Stimulated activated CD8-positive, alpha-beta memory T cell treated with anti-CD3 and anti-CD28 coated beads, Interleukin-12 subunit alpha, Interleukin-12 subunit beta, amount 100 ng/mL, for 4 hours (primary cell): Measurements from ENCODE around the gene LIPF.
"Not testable (repeated sequence)": the region's sequence is repeated elsewhere in the genome, so short reads cannot be mapped to it uniquely, and the experiment has no call there.

ENCODE experiments used
- DNase-seq: peaks from one replicate; pipeline ENCODE4 v3.0.0-alpha.2; 2020; ENCODE audit warnings: low read depth

LIPF gene, protein sequence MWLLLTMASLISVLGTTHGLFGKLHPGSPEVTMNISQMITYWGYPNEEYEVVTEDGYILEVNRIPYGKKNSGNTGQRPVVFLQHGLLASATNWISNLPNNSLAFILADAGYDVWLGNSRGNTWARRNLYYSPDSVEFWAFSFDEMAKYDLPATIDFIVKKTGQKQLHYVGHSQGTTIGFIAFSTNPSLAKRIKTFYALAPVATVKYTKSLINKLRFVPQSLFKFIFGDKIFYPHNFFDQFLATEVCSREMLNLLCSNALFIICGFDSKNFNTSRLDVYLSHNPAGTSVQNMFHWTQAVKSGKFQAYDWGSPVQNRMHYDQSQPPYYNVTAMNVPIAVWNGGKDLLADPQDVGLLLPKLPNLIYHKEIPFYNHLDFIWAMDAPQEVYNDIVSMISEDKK

DNA sequence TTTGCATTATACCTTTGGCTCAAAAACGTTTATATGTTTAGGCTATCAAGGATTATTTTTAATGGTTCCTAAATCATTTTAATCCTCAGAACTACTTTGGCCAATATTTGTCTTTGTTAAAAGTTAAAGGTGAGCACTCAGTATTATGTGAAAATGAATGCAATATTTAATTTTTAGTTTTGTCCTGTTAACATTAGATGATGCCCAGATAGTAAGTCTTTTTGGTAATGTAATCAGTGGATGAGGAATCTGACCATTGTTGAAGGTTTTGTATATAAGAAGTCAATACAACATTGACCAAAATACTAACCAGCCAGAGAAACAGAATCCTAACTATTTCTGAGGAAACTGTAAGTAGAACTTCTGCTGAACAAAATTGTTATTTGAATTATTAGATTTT, at the start of gene LIPF:
Gene LIPF, plus strand, starts transcription at position 301 of the 400 bp plus-strand sequence. CDS start 2,856 bp downstream, outside the sequence.
- DNase-seq: no peak

DNA sequence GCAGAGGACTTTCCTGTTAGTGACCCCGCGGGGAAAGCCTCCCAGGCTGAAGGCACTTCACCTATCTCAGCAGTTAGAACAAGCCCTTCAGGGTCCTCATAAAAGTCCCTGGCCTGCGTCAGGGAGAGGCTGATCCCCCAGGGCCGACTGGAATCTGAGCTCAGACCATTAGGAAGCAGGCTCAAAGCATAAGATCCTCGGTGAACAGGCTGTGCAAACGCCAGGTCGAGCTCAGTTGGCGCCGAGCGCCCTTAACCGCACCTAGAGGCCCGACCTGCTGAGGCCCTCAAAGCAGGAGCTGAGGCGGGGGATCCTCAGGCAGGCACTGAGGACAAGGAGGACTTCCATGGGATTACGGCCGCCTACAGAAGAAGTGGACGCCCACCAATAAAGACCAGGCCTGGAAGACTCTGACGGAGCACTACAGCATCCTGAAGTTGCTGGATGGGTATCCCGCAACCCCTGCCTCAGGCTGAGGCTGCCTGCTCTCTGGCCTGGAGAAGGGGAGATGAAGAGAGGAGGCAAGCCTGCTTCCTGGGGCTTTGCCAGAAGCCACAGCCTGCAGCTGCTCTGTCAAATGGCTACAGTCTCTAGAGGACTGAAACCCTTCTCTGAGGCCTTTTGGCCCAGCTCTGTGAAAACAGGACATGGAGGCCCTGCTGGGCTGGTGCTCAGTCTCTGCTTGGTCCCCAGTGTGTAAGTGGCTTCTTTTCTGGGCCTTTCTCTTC, 47.8 kb upstream of the LIPF start:
- no peak for DNase-seq

DNA sequence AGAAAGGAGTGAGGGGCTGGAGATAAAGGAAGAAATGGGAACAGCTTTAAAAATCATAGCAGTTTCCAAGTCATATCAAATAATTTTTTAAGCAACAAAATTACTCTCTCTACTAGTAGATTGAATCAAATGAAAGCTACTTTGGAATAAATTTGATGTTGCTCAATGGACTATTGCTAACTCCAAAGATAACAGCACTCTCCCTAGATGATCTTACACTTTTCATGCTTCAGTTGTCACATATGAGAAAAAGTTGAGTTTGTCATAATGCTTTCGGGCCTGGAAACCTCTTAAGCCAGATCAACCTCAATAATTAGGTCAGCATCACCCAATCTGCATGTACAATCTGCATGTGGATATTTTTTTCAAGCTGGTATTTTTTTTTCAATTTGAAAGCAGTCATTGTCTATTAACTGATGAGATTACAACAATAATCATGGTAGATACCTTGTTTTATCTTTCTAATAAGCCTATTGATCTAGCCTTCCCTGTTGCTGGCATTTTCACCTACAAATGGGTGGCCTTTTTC, 46.4 kb upstream of the LIPF start:
- DNase-seq: no peak

DNA sequence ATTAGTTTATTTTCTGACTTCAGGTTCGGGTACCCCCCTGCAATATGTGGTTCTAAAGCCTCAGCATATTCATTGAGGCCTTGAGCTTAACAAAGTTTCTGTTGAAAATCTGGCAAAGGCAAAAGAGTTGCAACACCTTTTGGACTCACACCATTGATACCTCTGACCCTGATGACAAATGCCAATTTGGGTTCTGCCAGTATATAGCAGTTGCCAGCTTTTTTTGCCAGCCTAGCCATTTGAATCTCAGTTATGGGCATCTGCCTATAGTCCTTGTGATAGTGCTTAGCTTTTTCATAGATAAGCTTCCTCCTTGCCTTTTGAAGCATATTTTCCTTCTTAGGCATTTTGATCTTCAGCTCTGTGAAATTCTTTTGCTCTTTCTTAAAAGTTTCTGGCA, 45.7 kb upstream of the LIPF start:
- no peak for DNase-seq

DNA sequence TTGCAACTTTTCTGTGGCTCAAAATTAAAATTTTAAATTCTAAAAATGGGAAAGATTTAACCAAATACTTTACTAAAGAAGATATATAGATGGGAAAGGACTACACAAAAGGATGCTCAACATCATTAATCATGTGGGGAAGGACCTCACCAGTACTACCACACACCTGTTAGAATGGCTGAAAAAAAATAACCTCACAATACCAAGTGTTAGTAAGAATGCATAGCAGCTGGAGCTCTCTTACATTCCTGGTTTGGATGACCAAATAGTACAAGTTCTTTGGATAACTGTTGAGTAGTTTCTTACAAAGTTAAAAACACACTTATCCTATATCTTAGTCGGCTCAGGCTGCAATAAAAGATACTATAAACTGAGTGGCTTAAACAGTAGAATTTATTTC, 43.8 kb upstream of the LIPF start:
- no peak for DNase-seq

DNA sequence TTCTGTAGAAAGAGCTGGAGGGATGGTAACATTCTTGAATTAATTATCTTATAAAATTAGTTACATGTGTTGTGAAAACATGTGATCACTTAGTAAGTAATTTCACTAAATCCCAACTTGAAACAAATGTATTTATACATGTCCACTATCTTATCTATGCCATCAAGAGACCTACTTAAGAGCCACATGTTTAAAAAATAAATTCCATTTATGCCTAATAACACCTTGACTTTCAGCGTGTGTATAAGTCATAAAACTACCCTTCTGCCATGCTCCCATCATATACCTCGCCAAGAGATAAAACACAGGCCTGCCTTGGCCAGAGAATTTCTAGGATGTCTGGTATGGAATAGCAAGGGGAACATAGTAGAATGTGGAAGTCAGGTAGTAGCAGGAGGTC, 40.4 kb upstream of the LIPF start:
- no peak for DNase-seq

DNA sequence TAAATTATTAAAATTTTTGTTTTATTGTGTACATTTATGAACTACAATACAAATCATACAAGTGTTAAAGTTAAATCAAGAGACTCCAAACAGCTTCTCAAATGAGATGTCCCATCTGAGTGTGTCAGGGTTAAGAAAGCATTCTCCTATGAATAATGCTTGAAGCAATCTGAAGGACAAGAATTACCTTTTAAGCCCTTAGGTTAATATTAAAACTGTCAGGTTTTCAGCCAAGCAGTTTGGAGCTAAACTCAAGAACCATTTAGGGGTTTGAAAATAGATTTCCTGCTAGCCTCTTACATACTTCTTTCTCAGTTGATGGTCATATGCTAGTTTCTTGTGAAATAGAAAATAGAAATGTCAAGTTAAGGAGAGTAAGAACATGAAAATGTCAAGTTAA, 39.4 kb upstream of the LIPF start:
- no peak for DNase-seq

DNA sequence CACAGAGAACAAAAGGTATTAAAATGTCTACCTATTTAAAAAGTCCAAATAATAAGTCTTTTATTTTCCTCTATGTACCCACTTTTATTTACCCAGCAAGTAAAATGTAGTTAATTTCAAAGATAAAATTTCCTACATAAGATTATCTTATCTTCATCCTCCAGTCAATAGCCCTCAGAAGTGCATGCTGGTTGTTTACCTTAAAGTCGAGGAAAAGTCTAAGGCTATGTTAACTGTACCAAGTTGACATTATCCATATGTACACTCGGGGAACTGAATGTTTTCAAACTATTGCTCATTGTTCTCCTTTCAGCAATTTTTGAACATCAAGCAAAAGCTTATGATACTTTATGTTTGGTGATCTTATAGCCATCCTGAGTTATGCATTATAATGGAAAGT, 24.1 kb upstream of the LIPF start:
- no peak for DNase-seq

DNA sequence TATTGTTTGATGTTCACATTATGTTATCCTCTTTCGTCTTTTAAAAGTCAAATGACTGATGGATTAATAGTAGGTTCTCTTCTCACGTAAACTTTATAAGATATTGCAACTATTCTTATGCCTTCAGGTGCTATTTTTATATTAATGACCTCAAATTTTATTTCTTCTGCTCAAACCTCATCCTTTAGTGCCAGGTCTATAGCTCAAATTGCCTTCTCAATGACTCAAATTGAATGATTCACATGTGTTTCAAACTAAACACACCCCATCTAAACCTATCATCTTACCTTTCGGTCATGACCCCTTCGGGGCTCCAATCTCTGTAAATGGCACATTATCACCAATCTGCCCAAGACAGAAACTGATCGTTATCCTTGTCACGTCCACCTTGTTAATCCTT, 22.0 kb upstream of the LIPF start:
- no peak for DNase-seq

DNA sequence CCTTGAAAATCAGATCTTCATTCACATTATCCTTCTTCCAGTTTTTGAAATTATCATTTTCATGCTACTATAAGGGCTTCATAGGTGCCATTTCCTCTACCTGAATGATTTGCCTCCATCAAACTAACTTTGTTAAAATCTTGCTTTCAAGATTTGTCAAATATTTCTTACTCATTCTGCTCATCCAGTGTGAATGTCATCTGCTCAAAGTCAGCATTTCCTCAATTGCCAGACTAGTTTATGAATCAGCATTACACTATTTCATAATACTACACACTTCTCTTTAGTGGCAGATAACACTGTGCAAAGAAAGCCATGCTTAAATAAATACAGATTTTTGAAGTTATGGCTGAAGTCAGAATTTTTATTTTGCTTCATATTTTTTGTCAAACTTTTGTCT, 21.3 kb upstream of the LIPF start:
- DNase-seq: no peak

DNA sequence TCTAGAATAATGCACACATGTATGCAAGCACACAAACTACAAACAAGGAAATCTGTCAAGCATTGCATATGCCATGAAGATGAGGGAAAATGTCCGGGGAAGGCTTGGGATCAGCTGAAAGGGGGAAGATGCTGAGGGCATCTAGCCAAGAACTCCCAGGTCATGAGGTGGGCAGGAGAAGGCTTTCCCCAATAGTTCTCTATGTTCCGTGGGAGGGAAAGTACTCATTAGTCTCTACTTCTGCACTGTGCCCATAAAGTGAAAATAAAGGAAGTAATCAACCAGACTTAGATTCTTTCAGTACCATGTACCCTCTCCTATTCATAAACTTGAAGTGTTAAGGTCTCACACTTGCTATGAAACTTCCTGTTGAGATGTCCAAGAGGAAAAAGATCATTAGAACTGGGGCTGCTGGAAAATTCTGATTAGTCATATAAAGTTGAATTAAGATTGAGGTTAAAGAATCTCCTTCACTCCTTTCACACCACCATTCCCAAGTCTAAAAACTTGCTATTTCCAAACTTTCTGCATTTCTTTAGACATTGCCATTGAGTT, 17.1 kb upstream of the LIPF start:
- no peak for DNase-seq

DNA sequence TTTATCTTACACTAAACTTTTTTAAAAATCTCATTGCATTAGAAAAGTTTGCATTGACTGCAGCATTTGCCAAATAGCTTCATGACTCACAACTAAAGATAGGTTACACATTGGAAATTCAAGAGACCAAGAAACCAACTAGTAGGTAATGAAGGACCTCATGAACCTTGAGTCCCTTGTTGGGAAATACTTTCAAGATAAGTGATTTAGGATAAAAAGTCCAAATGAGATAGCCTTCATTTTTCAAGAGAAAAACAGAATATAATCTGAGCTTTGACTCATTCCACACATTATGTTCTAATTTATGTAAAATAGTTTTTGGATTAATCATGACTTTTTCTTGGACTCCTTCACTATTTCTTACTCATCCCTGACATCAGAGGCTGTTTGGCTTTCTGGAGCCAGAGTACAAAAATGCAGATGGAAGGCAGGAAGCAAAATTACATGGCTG, 13.1 kb upstream of the LIPF start:
- DNase-seq: no peak

DNA sequence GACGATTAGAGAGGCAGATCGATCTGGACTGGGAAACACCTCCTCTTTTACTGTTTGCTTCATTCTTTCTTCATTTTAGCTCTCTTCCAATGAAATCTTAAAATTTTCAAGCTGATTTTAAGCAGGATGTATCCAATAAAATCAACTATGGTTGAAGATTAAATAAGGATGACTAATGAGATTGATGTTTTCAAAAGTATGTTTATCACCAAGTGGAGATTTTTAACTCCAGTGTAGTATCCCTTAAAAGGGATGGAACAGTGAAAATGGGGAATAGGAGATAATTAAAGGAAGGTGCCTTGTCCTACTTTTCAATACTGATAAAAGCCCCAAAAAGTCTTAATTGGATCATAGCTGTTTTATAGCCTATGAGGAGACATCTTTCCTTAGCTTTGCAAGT, 11.6 kb upstream of the LIPF start:
- DNase-seq: no peak

DNA sequence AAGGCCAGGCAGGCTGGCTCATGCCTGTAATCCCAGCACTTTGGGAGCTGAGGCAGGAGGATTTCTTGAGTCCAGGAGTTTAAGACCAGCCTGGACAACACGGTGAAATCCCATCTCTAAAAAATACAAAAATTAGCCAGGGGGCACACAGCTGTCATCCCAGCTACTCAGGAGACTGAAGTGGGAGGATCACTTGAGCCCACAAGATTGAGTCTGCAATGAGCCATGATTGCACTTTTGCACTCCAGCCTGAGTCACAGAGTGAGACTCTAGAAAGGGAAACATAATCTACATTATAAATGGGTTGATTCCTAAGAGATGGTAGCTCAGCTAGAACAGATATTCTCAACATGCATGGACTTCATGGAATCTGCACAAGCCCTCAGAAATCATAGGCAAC, 6.3 kb upstream of the LIPF start:
- no peak for DNase-seq

DNA sequence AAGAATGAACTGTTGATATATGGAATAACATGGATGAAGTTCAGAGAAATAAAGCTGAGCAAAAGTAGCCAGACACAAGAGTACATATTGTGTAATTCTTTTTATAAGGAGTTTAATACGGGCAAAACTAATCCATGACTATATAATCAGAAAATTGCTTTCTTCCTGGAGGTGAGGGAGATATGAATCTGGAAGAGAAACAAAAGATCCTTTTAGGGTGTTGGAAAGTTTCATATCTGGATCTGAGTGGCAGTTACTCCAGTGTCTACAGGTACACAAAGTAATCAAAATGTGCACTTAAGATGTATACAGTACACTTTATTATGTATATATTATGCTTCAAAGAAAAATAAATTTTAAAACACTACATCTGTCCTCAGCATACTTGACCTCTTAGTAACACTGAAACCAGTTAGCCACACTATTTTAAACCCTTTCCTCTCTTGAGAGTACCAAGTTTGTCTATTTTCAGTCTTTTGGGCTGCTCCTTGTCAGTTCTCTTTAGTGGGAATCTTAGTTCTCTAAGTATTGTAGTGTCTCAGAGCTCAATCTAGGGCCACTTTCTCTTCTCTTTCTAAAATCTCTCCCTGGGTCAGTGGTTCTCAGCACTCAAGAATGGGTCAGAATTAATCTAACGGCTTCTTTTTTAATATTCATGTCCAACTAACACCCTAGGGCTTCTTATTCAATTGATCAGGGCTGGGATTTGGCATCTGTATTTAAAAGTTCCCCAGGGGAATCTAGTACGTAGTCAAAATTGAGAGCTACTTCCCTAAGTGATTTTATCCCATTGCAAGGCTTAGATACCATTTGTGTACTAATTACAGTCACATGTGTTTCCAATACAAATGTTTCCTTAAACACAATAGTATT, 4.3 kb upstream of the LIPF start:
- no peak for DNase-seq

DNA sequence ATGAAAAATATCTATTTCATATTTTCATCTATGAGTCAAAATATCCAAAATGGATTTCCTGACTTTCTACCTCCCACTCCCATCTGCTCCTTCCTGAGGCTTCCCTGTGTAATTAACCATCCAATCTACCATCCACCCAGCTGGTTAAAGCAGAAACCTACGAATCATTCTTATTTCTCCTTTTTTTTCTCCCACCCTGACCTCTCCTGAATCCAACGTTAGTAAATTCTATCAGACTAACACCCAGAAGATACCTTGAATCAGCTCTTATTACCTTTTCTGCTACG, 3.7 kb upstream of the LIPF start:
- no peak for DNase-seq

DNA sequence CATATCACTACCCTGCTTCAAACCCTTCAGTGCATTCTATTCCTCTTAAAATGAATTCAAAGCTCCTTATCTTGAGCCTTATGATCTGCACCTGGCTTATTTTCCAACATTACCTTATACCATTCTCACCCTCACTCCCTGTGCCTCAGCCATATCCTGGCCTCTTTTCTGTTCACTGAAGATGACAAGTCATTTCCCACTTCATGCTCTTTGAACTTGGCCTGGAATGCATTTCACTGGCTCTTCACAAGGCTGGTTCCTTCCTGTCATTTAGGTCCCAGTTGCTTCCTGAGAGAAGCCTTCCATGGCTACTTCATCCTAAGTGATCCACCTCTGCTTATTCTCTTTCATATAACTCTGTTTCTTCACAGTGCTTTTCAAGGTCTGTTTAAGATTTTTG, 3.2 kb upstream of the LIPF start:
- DNase-seq: no peak

DNA sequence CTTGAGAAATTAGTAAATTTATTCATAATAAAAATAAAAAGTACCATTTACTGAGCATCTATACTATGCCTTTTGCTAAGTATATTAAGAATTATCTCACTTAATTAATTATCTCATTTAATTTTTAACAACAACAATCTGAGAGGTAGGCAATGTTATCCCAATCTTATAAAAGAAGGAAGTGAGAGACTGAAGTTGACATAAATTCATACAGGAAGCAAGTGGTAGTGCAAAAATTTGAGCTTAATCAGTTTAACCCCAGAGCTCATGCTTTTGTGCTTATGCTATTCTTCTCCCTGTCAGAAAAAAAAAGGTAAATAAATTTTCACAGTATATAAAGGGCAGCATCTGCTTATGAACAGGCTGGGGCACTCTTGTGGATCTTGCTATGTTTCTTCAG, 2.7 kb upstream of the LIPF start:
- DNase-seq: no peak

DNA sequence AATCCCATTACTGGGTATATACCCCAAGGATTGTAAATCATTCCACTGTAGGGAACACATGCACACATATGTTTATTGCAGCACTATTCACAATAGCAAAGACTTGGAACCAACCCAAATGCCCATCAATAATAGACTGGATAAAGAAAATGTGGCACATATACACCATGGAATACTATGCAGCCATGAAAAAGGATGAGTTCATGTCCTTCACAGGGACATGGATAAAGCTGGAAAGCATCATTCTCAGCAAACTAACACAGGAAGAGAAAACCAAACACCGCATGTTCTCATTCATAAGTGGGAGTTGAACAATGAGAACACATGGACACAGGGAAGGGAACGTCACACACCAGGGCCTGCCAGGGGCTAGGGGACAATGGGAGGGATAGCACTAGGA, 1.1 kb upstream of the LIPF start:
- DNase-seq: not testable (repeated sequence)

DNA sequence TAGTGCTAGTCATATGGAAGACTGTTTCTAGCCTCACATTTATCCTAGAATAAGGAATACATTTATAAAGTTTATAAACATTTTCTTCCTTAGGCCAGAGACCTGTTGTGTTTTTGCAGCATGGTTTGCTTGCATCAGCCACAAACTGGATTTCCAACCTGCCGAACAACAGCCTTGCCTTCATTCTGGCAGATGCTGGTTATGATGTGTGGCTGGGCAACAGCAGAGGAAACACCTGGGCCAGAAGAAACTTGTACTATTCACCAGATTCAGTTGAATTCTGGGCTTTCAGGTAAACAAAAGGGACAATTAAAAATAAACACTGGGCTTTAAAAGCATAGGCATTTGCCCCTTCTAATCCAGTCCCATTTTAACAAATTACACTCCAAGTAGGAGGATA, 4.2 kb downstream of the LIPF start:
- DNase-seq: no peak

DNA sequence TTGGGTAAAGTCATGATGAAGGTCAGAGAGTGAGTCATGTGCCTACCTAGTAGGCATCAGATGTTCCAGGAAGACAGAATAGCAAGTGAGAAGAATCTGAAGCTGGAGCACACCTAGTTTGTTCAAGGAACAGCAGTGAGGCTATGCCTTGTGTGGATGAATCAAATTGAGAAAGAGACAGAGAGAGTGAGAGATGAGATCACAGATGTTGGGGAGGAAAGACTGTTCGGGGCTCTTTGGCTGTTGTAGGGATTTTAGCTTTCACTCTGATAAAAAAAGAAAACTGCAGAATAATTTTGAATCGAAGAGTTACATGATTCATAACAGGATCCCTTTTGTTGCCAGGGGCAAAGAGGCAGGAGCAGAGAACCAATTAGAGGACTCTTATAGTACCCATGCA, 6.3 kb downstream of the LIPF start:
- no peak for DNase-seq

DNA sequence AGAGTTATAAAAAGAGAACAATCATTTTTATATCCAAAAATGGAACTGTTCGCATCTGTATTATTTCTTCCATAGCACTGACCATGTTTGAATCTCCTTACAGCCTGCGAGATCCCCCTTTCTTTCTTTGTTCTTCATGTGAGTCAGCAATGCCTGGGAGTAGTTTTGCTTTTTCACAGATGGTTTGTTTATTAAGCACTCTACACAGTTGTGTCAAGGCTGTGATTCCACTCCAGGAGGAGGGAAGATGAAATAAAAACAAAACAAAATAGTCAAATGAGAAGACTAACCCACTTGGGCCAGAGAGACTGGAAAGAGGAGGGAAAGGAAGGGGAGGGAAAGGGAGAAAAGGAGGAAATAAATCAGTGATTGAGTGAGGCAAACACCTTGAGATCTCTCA, 7.8 kb downstream of the LIPF start:
- no peak for DNase-seq
